HG03571 (cell line): ENCODE results near the gene KLHDC7B.

Experiments used
- ATAC-seq: cut with Tn5 transposase; IDR thresholded peaks from one replicate; pipeline ENCODE4 v1.9.1; 2021; ENCODE audit not compliant: unreplicated experiment

The KLHDC7B gene

GRCh38 chr22:50571264-50572175 lies 25.8 kb downstream of the KLHDC7B start:
- ATAC-seq = no peak

- no peak for ATAC-seq
These were observed 27.3 kb downstream of the KLHDC7B start for GRCh38 chr22:50572965-50573364.

GRCh38 chr22:50573491-50574382 lies 28.0 kb downstream of the KLHDC7B start:
- no peak for ATAC-seq

- ATAC-seq = no peak
These were observed 28.7 kb downstream of the KLHDC7B start for GRCh38 chr22:50574383-50574755.

GRCh38 chr22:50575426-50575941 lies 29.8 kb downstream of the KLHDC7B start:
- ATAC-seq = no peak

GRCh38 chr22:50576070-50576469 lies 30.4 kb downstream of the KLHDC7B start:
- ATAC-seq = no peak

GRCh38 chr22:50576806-50577696 lies 31.4 kb downstream of the KLHDC7B start:
- no peak for ATAC-seq

- ATAC-seq = no peak
These were observed 31.9 kb downstream of the KLHDC7B start for GRCh38 chr22:50577697-50577986.

GRCh38 chr22:50577987-50578775 lies 32.5 kb downstream of the KLHDC7B start, which contains the start of gene CPT1B:
TSS of gene CPT1B (minus strand) at chr22:50578427. CDS start at chr22:50577915, 512 bp downstream.
- no peak for ATAC-seq

GRCh38 chr22:50578776-50579310 lies 33.1 kb downstream of the KLHDC7B start:
- ATAC-seq = no peak

GRCh38 chr22:50579752-50580151 lies 34.1 kb downstream of the KLHDC7B start:
- no peak for ATAC-seq

GRCh38 chr22:50581031-50581949 lies 35.6 kb downstream of the KLHDC7B start:
- no peak for ATAC-seq

- ATAC-seq = peak; percentile 19
These were observed 36.3 kb downstream of the KLHDC7B start for GRCh38 chr22:50581950-50582492.

GRCh38 chr22:50582493-50583293 lies 37.0 kb downstream of the KLHDC7B start, which contains the start of gene CHKB:
TSS of gene CHKB (minus strand) at chr22:50582849. CDS start at chr22:50582781, 68 bp downstream.
- ATAC-seq = peak; percentile 83

GRCh38 chr22:50583294-50583861 lies 37.7 kb downstream of the KLHDC7B start:
- peak; percentile 20 for ATAC-seq

GRCh38 chr22:50584106-50585096 lies 38.7 kb downstream of the KLHDC7B start:
- ATAC-seq = no peak
